ENCODE data around the gene ERC1.

DNA sequence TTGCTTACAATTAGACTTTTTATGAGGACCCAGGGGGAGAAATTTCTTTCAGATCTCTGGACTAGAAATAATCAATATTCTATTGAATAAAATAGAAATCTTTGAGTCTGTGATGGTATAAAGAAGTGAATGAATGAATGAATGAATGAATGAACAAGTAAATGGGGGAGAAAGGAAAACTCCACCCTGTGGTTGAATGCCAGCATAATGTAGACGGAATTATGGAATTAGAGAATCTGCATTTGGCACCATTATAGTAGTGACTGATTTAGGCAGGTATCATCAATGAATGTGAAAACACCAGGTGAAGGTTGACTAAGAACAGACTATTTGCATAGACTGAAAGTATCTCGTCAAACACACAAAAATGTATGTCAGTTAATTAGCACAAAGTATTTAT lies 468.3 kb downstream of the ERC1 start:
- no peak for TF ChIP-seq POLR2AphosphoS5 (IDR thresholded peaks at IDR 0.05; ENCODE audit: insufficient read depth, low read depth, low read length)
- no peak for TF ChIP-seq EZH2 (IDR thresholded peaks at IDR 0.05; ENCODE audit: borderline replicate concordance, low read depth, low read length, severe bottlenecking)
- TF ChIP-seq, protein P1, sequence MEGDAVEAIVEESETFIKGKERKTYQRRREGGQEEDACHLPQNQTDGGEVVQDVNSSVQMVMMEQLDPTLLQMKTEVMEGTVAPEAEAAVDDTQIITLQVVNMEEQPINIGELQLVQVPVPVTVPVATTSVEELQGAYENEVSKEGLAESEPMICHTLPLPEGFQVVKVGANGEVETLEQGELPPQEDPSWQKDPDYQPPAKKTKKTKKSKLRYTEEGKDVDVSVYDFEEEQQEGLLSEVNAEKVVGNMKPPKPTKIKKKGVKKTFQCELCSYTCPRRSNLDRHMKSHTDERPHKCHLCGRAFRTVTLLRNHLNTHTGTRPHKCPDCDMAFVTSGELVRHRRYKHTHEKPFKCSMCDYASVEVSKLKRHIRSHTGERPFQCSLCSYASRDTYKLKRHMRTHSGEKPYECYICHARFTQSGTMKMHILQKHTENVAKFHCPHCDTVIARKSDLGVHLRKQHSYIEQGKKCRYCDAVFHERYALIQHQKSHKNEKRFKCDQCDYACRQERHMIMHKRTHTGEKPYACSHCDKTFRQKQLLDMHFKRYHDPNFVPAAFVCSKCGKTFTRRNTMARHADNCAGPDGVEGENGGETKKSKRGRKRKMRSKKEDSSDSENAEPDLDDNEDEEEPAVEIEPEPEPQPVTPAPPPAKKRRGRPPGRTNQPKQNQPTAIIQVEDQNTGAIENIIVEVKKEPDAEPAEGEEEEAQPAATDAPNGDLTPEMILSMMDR (IDR thresholded peaks at IDR 0.05; ENCODE audit: extremely low read depth in 1 of 2, insufficient read depth in 1 of 2, low read depth in 1 of 2, low read length in 2 of 2): no peak
- TF ChIP-seq POLR2A (IDR thresholded peaks at IDR 0.05; ENCODE audit: low read depth, low read length): no peak
- no peak for TF ChIP-seq JUN (IDR thresholded peaks at IDR 0.05; ENCODE audit: borderline replicate concordance, insufficient read depth, insufficient read length, low read depth)
- TF ChIP-seq MAX (IDR thresholded peaks at IDR 0.05; ENCODE audit: insufficient read depth, insufficient read length): no peak
- TF ChIP-seq GATA2 (IDR thresholded peaks at IDR 0.05; ENCODE audit: insufficient read depth, insufficient read length, low read depth, low read length): no peak
- TF ChIP-seq FOS (IDR thresholded peaks at IDR 0.05; ENCODE audit: borderline replicate concordance, insufficient read depth, low read length): no peak
